WERI-Rb-1 (cell line): ENCODE measurements around the gene TK1.

Source experiments
- DNase-seq: peaks from one replicate; pipeline ENCODE4 v3.0.0-alpha.2; 2020
- H3K27ac ChIP-seq: fragments of 250-450 bp; sonication (Bioruptor Pico); 2 replicates; pipeline ENCODE4 v1.5.1; 2020; ENCODE audit warnings: mild to moderate bottlenecking, moderate library complexity
- H3K27me3 ChIP-seq: fragments of 250-450 bp; sonication (Bioruptor Pico); 2 replicates; pipeline ENCODE4 v1.5.1; 2021; ENCODE audit warnings: mild to moderate bottlenecking, low read depth, moderate library complexity; ENCODE audit not compliant: insufficient read depth, severe bottlenecking
- H3K36me3 ChIP-seq: fragments of 250-450 bp; sonication (Bioruptor Pico); 2 replicates; pipeline ENCODE4 v1.5.1; 2020; ENCODE audit warnings: mild to moderate bottlenecking, moderate library complexity
- H3K4me3 ChIP-seq: 2 replicates; pipeline ENCODE4 v1.5.1; 2011; ENCODE audit warnings: low read depth, mild to moderate bottlenecking, control low read depth, low read length
- H3K9me3 ChIP-seq: fragments of 250-450 bp; sonication (Bioruptor Pico); 2 replicates; pipeline ENCODE4 v1.5.1; 2021; ENCODE audit warnings: mild to moderate bottlenecking, moderate library complexity; ENCODE audit not compliant: severe bottlenecking
- CTCF ChIP-seq: IDR thresholded peaks from 2 replicates; pipeline ENCODE4 v1.5.1; 2011; ENCODE audit warnings: low read depth, mild to moderate bottlenecking, control low read depth, inconsistent platforms, low read length

Gene TK1

DNA sequence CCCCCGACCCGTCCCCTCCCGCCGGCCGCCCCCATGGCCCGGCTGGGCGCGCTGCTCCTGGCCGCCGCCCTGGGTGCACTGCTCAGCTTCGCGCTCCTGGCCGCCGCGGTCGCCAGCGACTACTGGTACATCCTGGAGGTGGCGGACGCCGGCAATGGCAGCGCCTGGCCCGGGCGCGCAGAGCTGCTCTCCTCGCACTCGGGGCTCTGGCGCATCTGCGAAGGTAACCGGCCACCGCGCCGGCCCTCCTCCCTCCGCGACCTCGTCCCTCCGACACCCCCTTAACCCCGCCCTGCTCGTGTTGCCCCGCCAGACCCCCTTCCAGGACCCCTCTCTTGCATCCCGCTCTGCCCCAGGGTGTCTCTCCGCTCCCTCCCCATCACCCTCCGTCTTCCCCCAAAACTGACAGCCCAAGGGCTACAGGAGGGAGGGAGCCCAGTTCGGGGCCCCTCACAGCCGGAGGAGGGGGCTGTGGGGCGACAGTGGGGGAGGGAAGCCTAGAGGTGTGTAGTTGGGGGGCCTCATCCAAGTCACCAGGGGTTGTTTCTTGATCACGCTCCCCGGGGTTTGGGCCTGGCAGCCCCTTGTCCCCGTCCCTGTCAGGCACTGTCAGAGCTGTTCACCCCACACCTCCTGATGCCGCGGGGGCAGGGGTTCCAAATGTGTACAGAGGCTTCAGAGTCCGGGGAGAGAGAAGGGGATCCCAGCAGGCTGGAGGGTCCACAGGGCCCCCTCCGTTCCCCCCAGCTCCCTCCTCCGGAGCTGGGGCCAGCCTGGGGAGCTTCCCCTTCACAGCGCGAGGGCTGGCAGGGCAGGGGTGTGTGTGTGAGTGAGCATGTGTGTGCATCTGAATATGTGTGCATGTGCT is 45.4 kb upstream of the TK1 start:
- Histone ChIP-seq H3K27me3 (no peaks in the 10 kb centered on the region), H3K36me3 (no peaks in the 10 kb centered on the region), H3K9me3 (no peaks in the 10 kb centered on the region), H3K4me3 (no peak overlapping the region), H3K27ac (no peak overlapping the region)
- DNase-seq: no peak
- no peak for TF ChIP-seq CTCF

DNA sequence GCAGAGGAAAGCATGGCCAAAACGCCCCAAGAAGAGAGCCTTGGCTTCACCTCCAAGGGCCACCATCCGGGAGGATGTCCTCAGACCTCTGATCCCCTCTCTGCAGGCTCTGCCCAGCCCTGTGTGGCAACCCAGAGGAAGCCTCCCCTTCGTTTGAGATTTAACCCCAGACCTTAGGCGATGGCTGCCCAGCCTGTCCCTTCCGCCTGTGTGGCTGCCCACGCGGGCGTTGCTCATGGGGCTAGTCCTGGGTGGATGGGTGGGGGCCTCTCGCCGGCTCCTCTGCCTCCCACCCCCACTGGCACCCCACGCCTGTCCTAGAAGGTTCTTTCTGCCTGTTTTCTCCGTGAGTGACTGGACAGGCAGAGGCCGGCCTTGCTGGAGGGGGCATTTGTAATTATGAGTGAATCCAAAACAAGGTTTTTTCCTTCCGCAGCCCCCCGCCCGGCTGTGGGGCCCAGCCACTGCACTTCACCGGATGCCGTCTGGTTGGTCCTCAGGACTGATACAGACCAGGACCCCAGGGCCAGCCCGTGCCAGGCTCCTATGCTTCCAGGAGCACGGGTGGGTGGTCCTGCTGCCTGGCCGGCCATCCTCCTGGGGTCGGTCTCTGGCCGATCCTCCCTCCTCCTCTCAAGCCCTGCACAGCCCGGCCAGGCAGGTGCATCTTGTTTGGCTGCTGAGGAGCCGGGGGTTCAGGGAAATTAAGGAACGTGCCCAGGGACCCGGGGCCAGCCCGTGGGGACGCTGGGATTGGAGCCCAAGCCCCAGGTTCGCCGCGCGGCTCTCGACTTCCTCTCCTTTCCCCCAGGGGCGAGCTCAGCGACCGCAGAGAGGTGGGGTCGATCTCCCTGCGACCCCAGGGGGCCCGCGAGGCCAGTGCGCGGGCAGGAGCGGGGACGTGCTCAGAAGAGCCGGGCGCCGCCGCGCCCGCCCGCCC is 44.4 kb upstream of the TK1 start, which contains the start of gene TMEM235:
TSS of gene TMEM235 (plus strand) at position 636 of the 940 bp plus-strand sequence. CDS start 393 bp downstream, outside the sequence.
- DNase-seq: no peak
- Histone ChIP-seq H3K27me3 (no peaks in the 10 kb centered on the region), H3K9me3 (no peaks in the 10 kb centered on the region), H3K36me3 (no peaks in the 10 kb centered on the region), H3K4me3 (no peak within 1 kb of the TSS), H3K27ac (no peak within 1 kb of the TSS)
- TF ChIP-seq CTCF: no peak

- no peak for DNase-seq
- H3K27ac ChIP-seq: no peak overlapping the region
- no peaks in the 10 kb centered on the region for H3K27me3 ChIP-seq
- no peaks in the 10 kb centered on the region for H3K36me3 ChIP-seq
- H3K9me3 ChIP-seq: no peaks in the 10 kb centered on the region
- no peak overlapping the region for H3K4me3 ChIP-seq
- no peak for TF ChIP-seq CTCF
These were observed 43.6 kb upstream of the TK1 start for GRCh38 chr17:78230252-78230962.

GRCh38 chr17:78228176-78228575 is 41.3 kb upstream of the TK1 start:
- TF ChIP-seq CTCF: no peak
- no peak for DNase-seq
- H3K4me3 ChIP-seq: no peak overlapping the region
- H3K27ac ChIP-seq: no peak overlapping the region
- no peaks in the 10 kb centered on the region for H3K27me3 ChIP-seq
- H3K36me3 ChIP-seq: peaks cover 21% of the 10 kb centered on the region
- no peaks in the 10 kb centered on the region for H3K9me3 ChIP-seq

GRCh38 chr17:78227455-78227916 is 40.6 kb upstream of the TK1 start:
- DNase-seq: no peak
- Histone ChIP-seq H3K27me3 (no peaks in the 10 kb centered on the region), H3K9me3 (no peaks in the 10 kb centered on the region), H3K36me3 (peaks cover 28% of the 10 kb centered on the region), H3K4me3 (no peak overlapping the region), H3K27ac (no peak overlapping the region)
- TF ChIP-seq CTCF: no peak
